Neural progenitor cell (in vitro differentiated cells): ENCODE data around the gene THBS1.

ENCODE experiments used
- EZH2 ChIP-seq: fragments of 200-600 bp; sonication (generic); IDR thresholded peaks from 2 replicates; pipeline ENCODE4 v1.6.1; 2017; ENCODE audit warnings: antibody characterized with exemption, mild to moderate bottlenecking, moderate library complexity
- EZH2phosphoT487 ChIP-seq: fragments of 200-600 bp; sonication (generic); IDR thresholded peaks from 2 replicates; pipeline ENCODE4 v1.6.1; 2017; ENCODE audit warnings: antibody characterized with exemption
- TF ChIP-seq, protein P1 (sequence below): fragments of 200-600 bp; sonication (generic); IDR thresholded peaks from 2 replicates; pipeline ENCODE4 v1.5.1; 2017; ENCODE audit warnings: antibody characterized with exemption, mild to moderate bottlenecking

DNA sequence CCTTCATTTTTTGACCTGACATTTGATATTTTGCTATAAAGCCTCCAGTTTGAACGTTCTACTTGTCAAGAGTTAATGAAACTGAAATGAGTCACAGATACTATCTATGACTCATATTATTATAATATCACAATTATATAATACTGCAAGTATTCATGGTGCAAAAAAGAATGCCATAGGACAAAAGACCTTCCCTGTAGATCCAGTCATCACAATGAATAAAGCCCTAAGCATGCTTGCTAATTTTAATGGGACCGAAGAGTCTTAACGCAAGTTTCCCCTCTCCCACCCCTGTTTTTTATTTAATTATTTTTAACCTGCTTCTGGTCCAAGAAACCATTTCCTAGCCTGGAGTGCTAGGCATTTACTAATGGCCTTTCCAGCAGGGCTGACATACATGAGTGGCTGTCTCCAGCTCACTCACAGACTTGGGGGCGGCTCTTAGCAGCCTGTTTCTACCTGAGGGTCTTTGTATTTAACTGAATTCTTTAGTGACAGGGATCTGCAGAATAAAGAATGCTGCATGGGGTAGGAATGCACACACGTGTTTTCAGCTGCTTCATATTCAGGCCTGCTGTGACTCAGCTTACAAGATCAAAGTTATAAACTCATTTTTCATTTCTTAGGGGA is 61.2 kb downstream of the THBS1 start:
- TF ChIP-seq, protein P1, sequence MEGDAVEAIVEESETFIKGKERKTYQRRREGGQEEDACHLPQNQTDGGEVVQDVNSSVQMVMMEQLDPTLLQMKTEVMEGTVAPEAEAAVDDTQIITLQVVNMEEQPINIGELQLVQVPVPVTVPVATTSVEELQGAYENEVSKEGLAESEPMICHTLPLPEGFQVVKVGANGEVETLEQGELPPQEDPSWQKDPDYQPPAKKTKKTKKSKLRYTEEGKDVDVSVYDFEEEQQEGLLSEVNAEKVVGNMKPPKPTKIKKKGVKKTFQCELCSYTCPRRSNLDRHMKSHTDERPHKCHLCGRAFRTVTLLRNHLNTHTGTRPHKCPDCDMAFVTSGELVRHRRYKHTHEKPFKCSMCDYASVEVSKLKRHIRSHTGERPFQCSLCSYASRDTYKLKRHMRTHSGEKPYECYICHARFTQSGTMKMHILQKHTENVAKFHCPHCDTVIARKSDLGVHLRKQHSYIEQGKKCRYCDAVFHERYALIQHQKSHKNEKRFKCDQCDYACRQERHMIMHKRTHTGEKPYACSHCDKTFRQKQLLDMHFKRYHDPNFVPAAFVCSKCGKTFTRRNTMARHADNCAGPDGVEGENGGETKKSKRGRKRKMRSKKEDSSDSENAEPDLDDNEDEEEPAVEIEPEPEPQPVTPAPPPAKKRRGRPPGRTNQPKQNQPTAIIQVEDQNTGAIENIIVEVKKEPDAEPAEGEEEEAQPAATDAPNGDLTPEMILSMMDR = no peak
- TF ChIP-seq EZH2 (no peak), EZH2phosphoT487 (no peak)
